Dedifferentiated amniotic fluid mesenchymal stem cell (primary cell): ENCODE results near the gene GLB1L.
"Not testable (repeated sequence)": the region's sequence is repeated elsewhere in the genome, so short reads cannot be mapped to it uniquely, and the experiment has no call there.

Source experiments
- DNase-seq: peaks from one replicate; pipeline ENCODE4 v3.0.0-alpha.2; 2016; ENCODE audit errors: extremely low spot score

Gene GLB1L

DNA sequence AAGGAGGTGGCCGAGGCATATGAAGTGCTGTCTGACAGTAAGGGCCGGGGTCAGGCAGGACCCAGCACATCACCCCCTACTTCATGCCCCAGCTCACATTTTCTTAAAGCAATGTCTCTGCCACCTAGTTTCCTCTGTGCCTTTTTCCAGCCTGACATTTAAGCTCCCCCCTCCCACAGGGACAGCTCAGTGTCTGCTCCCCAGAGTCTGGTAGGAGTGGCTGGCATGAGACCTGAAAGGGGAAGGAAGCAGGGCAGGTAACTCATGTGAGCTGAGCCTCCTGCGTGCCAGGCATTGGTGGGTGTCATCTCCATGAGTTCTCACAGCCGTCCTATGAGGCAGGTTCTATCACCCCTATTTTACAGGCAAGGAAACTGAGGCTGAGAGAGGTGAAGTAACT, 35.4 kb upstream of the GLB1L start:
- DNase-seq = no peak

DNA sequence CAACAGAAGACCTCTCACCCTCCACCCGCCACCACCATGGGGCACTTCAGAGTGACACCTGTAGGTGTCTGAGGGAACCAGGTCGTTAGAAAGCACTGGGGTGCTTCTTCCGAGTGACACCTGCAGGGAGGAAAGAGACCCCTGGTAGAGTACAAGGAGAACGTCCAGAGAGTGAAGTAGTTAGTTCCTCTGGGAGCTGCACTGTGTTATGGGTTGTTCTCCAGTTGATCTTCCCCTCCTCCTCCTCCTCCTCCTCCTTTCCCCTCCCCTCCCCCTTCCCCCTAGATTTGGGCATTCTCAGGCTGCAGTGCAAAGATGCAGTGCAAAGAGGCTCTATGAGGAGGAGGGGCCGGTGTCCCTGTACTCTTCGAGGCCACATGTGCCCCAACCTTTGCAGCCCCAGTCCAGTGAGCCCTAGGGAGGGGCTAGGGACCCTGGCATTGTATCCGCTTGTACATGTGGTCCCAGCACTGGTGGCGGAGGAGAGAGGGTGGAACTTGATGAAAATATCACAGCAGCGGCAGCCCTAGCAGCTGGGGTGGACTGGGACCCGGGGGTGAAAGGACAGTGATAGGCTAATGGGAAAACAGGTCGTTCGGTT, 34.8 kb upstream of the GLB1L start:
- DNase-seq = no peak

DNA sequence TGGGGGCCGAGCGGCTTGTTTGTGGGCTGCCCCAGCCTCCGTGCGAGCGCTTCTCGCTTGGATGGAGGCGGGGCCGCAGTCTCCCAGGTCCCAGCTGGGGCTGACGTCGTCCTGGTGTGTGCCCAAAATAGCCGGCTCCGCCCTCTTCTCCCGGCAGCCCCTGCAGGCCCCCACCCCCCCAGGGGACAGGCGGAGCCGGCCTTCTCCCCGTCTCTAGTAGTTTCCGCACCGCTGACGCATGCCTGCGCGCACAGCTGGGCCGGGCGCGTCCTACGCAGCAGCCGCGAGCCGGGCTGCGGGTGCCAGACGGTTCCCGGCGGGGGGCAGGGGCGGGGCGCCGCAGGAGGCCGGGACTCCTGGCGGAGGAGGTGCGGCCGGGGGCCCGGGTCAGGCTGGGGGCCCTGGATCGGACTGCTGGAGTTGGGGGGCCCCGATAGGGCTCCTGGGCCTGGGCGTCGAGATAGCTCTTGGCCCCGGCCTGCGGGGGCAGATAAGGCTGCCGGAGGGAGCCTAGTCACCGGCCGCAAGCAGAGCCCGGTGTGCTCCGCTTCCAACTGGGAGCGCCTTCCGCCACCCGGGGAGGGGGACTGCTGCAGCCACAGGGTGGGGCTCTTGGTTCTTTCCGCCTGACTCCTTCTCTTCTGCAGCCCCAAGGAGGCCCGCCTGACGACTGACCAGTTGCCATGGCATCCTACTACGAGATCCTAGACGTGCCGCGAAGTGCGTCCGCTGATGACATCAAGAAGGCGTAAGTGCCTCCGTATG, 34.1 kb upstream of the GLB1L start, which contains the start of gene DNAJB2:
TSS of gene DNAJB2 (plus strand) at position 216 of the 765 bp plus-strand sequence. CDS start at position 684, 468 bp downstream.
- peak; percentile 97 for DNase-seq

DNA sequence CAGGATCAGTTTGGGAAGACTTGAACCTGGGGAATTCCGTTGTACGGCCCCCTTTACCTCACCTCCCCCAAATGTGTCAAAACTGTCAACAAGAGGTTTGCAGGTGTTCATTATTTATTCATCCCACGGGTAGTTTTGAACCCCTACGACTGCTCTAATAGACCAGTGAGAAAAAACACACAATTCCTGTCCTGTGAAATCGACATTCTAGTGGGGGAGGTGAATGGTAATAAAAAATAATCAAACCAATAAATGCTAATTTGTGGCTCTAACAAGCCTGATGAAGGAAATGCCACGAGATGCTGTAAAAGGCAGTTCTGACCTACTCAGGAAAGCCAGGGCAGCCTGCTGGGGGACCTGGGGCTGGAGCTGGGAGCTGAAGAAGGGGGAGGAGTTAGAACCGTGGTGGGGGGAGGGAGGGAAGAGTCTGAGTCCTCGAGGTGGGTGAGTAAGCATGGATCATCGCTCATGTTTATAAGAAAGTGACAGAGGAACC, 33.5 kb upstream of the GLB1L start:
- no peak for DNase-seq

DNA sequence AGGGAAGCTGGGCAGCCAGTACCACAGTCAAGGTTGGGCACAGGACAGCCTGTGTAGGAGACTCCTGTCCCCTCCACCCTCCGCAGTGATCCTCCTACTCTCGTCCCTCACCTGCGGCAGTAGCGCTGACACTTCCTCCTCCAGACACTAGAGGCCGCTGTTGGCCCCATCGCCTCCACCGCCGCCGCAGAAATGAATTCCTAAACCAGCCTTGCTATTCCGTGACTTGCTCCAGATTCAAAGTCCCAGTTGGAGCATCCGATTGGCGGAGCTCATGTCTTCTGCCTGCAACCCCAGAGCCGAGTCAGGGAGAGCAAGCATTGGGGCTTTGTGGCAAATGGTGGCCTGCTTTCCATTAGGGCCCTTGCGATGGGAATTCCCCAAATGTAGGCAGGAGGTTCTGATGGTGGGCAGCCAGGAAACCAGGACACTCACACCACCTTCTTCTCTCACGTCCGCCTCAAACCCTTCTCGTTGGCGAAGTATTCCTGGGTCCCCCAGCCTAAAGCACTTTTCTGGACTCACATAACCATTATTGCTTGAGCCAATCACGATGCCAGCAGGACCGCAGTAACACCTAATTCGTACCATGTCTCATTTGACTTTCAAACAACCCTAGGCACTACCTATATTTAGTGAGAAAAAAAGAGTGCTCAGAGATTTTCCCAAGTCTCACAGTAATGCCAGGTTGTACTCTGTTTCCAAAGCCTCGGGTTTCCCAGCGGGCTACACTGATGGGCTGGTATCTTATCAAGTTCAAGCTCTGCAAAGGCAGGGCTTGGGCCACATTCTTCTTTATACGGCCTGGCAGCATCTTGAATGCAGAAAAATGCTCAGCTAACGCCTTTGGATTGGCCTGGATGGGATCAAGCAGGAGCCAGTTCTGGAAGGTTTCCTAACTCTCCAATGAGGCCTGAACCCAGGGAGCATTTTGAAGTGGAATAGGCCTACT, 32.7 kb upstream of the GLB1L start:
- DNase-seq = peak; percentile 74

DNA sequence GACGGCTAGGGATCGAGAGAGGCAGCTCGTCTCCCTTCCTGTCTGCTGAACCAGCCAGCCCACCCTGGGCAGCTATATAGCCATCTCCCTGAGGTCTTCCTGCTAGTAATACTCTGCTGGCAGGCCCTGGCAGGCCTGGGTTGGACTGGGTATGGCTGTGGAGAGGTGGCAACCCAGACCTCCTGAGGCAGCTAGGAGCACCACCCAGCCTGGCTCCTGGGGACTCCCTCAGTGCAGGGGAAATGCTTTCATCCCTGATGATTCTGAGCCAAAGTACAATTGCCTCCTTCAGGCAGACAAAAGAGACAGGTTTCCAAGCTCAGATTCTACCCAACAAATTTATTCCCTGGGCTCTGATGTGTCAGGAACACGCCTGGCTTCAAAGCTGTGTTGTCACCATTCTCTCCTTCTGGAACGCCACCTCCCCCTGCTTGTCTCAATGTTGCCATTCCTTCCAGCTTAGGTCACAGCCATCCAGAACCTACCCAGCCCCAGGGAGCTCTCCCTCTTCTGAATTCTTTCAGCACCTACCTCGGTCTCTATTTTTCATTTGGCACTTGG, 29.2 kb upstream of the GLB1L start:
- peak; percentile 89 for DNase-seq

DNA sequence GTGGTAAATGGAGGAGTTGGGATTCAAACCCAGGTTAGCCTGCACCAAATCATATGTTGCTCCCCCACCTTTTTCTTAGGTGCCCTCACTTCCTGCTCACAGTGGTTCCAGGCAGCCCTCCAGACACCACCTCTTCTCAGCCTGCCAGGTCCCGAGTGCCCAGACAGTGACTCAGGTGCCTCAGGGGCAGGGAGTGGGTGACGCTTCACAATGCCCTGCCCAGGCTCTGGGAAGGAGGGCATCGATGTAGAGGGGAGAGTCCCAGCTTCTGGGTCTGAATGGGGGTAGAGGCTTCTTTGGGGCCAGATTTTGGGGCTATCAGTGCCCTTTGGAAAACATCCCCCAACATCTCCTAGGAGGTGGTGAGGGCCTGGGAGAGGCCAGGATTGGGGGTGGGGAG, 28.7 kb upstream of the GLB1L start:
- DNase-seq = no peak

DNA sequence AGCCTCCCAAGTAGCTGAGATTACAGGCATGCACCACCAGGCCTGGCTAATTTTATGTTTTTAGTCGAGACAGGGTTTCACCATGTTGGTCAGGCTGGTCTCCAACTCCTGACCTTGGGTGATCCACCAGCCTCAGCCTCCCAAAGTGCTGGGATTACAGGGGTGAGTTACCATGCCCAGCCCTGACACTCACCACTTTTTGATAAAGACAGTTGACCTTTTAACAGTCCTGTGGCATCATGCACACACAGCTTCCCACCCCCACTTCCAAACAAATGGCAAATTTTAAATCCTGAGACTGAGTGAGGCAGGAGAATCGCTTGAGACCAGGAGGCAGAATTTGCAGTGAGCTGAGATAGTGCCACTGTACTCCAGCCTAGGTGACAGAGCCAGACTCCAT, 27.8 kb upstream of the GLB1L start:
- no peak for DNase-seq

DNA sequence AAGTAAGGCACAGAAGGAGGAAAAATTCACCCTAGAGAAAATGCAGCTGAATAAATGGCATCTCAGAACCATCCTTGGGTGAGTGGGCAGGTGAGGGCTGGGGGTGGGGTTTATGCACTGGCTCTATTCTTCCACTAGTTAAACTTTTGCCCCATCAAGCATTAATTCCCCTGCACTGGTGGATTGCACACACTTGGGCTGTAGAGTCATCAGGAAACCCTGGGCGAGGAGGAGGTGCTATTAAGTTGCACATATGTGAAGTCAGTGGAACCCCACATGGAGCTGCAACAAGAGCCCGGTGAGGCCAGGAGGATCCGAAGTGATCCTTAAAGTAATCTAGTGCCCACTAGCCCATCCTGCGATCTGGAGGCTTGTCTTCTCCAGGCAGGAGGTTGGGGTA, 27.1 kb upstream of the GLB1L start:
- no peak for DNase-seq

DNA sequence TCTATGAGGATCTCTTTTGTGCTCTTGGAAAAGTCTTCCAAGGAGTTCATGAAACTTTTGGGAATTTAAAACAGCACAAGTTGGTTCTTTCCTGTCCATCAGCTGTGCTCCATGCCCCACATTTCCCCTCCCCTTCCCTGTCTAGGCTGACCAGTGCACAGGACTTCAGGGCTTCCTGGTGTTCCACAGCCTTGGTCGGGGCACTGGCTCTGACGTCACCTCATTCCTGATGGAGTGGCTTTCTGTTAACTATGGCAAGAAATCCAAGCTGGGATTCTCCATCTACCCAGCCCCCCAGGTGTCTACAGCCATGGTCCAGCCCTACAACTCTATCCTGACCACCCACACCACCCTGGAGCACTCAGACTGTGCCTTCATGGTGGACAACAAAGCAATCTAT, 25.8 kb upstream of the GLB1L start:
- no peak for DNase-seq

DNA sequence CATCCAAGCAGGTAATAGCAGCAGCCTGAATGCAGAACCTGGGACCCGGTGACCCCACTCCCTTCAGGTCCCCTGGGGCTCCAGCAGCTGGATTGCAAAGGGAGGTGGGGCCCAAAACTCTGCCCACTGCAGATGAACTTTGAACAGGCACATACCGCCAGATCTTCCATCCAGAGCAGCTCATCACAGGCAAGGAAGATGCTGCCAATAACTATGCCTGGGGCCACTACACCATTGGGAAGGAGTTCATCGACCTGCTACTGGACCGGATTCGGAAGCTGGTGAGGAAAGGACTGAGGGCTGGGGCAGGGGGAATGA, 24.8 kb upstream of the GLB1L start:
- no peak for DNase-seq

DNA sequence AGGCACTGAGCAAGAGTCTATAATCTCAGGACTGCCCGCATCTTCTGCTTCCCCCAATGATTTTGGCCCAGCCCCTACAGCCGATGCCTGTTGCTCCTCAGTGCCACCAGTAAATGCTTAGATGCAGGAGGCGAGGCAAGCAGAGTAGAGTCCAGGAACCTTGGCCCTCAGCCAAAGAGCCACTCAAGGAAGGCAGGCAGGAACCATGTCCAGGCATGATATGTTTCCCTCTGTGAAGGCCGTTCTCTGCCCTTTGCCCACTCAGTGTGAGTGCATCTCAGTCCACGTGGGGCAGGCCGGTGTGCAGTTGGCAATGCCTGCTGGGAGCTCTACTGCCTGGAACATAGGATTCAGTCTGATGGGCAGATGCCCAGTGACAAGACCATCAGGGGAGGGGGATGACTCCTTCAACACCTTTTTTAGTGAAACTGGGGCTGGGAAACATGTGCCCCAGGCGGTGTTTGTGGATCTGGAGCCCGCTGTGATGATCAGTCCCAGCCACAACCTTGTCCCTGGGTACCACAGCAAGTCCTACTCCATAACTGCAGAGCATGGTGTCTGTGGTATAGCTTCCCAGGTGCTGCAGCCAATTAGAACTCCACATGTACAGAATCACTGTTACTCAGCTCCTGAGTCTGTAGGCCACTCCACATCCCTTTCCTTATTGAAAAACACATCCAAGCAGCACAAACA, 24.3 kb upstream of the GLB1L start:
- DNase-seq = no peak

DNA sequence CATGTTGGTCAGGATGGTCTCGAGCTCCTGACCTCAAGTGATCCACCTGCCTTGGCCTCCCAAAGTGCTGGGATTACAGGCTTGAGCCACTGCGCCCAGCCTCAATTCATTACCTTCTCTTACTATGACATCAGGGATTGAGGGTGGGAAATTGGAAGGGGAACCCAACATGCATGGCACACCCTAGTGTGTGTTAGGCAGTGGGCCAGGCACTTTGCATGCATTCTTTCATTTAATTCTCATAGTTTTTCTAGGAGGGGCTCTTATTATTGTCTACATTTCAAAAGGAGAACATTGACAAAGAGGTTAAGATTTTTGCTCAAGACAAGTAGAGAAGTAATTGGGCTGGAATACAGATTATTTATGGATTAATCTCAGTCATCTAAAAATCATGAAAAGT, 23.1 kb upstream of the GLB1L start:
- no peak for DNase-seq

DNA sequence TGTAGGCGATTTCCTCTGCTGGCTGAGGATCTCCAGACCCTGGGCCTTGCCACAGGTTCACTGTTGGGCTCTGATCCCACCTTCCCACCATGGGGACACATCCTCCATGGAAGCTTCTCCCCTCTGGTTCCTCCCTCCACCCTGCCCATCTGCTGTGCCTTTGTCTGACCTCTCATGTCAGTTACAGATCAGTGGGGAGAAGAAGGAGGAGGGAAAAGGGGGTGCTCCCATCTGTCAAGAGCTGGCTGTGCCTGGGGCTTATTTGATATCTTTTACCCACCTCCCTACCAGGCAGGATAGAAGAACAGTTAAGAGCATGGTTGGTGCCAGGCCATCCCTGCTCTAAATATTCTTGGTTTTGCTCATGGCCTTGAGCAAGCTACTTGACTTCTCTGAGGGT, 21.6 kb upstream of the GLB1L start:
- DNase-seq = no peak

DNA sequence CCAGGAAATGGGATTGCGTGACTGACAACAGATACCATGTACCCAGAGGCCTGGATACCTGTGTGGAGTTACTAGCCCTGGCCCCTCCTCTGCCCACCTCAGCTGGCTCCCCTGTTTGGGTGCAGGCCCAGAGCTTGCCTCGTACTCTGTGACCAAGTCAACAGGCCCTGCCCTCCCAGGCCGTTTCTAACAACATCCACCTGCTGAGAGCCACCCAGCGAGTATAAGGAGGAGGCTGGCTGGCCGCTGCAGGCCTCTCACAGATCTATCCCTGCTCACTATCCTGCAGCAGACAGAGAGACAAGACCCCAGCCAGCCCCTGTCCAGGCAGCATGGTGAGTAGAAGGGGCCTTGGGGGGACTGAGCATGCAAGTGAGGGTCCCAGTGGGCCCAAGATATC, 21.0 kb upstream of the GLB1L start:
- no peak for DNase-seq

DNA sequence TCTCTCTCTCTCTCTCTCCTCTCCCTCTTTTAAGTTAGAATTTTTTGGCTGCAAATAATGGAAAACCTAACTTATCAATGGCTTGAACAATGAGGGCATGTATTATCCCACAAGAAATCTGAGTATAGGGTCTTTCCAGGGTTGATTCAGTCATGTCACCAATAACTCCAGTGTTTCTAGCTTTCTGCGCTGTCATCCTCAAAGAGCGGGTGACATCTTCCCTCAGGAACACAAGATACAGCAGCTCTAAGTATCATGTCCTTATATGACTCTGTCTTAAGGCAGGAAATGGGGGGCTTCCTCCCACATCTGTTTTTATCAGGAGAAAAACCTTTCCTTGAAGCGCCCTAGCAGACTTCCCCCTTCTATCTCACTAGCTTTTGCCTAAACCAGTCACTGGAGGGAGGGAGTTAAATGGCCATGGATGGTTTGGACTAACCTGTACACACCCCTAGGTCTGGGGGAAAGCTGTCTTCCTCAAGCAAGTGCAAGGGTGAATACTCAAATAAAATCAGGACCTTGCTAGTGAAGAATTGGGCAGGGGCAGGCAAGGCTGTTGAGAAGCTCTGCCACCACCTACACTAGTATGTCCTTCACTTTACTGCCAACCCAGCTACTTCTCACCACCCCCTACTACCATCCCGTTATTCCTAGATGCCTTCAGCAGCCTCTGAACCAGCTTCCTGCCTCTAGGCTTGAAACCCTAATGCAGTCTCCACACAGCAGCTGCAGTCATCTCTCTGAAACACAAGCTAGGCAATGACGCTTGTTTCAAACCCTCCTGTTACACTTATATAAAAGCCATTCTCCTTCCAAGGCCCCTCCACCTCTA, 16.0 kb upstream of the GLB1L start:
- DNase-seq = no peak

DNA sequence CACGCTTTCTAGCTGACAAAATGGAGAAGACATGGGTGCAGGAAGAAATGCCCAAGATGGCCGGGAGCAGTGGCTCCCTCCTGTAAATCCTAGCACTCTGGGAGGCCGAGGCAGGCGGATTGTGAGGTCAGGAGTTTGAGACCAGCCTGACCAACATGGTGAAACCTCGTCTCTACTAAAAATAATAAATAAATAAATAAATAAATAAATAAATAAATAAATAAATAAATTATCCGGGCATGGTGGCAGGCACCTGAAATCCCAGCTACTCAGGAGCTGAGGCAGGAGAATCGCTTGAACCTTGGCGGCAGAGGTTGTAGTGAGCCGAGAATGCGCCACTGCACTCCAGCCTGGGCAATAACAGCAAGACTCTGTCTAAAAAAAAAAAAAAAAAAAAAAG, 13.7 kb upstream of the GLB1L start:
- DNase-seq = not testable (repeated sequence)

DNA sequence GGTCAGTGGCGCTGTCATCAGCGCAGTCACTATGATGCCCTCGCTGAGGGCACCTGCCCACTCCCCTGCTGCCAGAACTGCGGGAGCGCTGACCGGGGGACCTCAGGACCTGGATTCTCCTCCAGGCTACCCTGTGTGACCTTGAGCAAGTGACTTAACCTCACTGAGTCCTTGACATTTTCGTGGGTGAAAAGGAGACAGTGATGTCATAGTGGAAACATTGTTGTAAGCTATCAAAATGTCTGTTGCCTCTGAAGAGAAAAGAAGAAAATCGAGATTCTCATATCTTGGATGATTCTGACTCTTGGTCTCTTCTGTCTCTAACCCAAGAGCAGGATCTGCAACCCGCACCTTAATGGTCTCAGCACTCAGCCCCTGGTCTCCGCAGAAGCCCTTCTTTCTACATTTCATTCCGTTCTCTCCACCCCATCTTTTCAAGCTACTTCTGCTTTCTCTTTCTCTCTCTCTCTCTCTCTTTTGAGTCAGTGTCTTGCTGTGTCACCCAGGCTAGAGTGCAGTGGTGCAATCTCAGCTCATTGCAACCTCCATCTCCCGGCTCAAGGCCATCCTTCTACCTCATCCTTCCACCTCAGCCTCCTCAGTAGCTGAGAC, 9.5 kb upstream of the GLB1L start:
- no peak for DNase-seq

DNA sequence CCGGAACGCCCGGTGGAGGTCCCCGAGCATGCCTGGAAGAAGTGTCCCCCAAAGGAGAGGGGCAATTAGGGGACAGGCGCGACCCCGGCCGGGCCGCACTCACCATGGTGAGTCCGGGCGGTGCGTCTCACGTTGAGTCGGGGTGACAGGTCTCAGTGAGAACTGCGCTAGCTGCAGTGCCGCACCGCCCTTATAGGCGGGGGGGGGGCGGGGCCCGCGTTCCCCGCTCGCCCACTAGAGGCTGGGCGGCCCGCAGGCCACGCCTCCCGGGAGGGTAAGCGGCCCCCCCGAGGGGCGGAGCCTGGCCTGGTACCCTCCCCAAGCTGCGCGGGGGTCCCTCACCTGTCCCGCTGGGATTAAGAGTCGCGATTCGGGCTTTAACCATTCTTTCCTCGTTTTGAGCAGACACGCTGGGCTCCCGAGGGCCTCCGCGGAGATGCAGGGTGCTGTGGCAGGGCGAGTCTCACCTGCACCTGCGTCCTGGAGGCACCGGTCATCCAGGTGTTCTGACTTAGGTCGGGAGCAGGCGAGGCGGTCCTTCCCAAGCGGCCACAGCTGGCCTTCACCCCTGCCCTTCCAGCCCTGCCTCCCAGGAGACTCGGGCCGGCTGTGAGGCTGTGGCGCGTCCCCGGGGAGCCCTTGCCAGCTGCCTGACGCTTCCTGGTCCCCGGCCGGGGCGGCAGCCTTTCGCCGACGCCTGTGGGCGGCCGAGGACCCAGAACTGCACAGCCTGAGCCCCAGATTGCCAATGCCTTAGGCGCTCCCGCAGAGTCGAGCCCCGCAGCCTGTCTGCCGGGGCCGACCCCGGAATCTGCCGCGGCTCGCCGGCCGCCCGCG, 8.7 kb upstream of the GLB1L start, which contains the start of gene TUBA4A:
TSS of gene TUBA4A (minus strand) at position 166 of the 837 bp plus-strand sequence. CDS start at position 106, 60 bp downstream.
- no peak for DNase-seq
